ENCODE results near the gene OR51B6. TPM values are rescaled to one million over a fixed set of nuclear protein-coding genes. Genes with fewer than 3 reads are reported as not detected.
"Not testable (repeated sequence)": the region's sequence is repeated elsewhere in the genome, so short reads cannot be mapped to it uniquely, and the experiment has no call there.

OR51B6 gene
- total and polyA plus RNA-seq, 9 donors = not detected

DNA sequence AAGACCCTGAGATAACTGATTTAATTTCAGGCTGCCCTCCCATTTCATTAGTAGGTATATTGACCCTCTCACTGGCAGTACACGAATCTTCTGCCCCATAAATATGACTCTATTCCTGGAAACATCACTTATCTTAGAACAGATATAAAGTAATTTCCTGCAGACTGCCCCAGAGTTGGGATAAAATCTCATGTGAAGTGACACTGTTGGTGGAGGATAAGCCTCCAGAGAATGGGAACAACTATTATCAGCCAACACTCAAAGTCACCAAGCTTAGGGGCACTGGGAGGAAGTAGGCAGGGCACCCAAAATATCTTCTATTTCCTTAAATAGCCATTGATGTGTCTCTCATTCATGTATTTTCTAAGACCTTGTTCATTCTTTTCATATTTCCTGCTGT, 16.1 kb upstream of the OR51B6 start:
- H3K36me3 ChIP-seq = no peaks in the 10 kb centered on the region
- H3K27ac ChIP-seq = no peak overlapping the region
- TF ChIP-seq CTCF (IDR thresholded peaks at IDR 0.05) (no peak), POLR2A (IDR thresholded peaks at IDR 0.05) (no peak), EP300 (IDR thresholded peaks at IDR 0.05) (no peak)
- H3K27me3 ChIP-seq = no peaks in the 10 kb centered on the region
- no peak overlapping the region for H3K4me3 ChIP-seq
- no peak for DNase-seq
- 43 to 54% (median 46%) methylated on average over 1 of the region's 1 CpG for WGBS, 3 donors
- no peaks in the 10 kb centered on the region for H3K4me1 ChIP-seq (ENCODE audit: insufficient read depth)
- no peaks in the 10 kb centered on the region for H3K9me3 ChIP-seq
- intact Hi-C loops (cut with DNase I) = no loop called here

GRCh38 chr11:5336331-5336730, 15.0 kb upstream of the OR51B6 start:
- no peaks in the 10 kb centered on the region for H3K27me3 ChIP-seq
- H3K27ac ChIP-seq = no peak overlapping the region
- no peaks in the 10 kb centered on the region for H3K9me3 ChIP-seq
- no peak for DNase-seq
- H3K36me3 ChIP-seq = no peaks in the 10 kb centered on the region
- TF ChIP-seq EP300 (IDR thresholded peaks at IDR 0.05) (no peak), POLR2A (IDR thresholded peaks at IDR 0.05) (no peak), CTCF (IDR thresholded peaks at IDR 0.05) (no peak)
- intact Hi-C loops (cut with DNase I) = no loop called here
- H3K4me3 ChIP-seq = no peak overlapping the region
- no peaks in the 10 kb centered on the region for H3K4me1 ChIP-seq (ENCODE audit: insufficient read depth)

- H3K4me1 ChIP-seq (ENCODE audit: insufficient read depth); intact Hi-C loops (cut with DNase I); H3K27me3 ChIP-seq; H3K36me3 ChIP-seq; DNase-seq; H3K9me3 ChIP-seq; H3K27ac ChIP-seq; H3K4me3 ChIP-seq: not testable (repeated sequence)
- 76 to 80% (median 77%) methylated on average over 1 of the region's 1 CpG for WGBS, 3 donors
Measured at GRCh38 chr11:5337253-5337652, 14.1 kb upstream of the OR51B6 start.

GRCh38 chr11:5339771-5340322, 11.5 kb upstream of the OR51B6 start:
- no peak for DNase-seq
- Histone ChIP-seq H3K27ac (no peak overlapping the region), H3K4me1 (ENCODE audit: insufficient read depth) (no peaks in the 10 kb centered on the region), H3K27me3 (no peaks in the 10 kb centered on the region), H3K9me3 (no peaks in the 10 kb centered on the region), H3K36me3 (no peaks in the 10 kb centered on the region), H3K4me3 (no peak overlapping the region)
- intact Hi-C loops (cut with DNase I) = no loop called here
- 87 to 91% (median 90%) methylated on average over 1 of the region's 1 CpG for WGBS, 3 donors
- TF ChIP-seq POLR2A (IDR thresholded peaks at IDR 0.05) (no peak), CTCF (IDR thresholded peaks at IDR 0.05) (no peak), EP300 (IDR thresholded peaks at IDR 0.05) (no peak)

GRCh38 chr11:5343474-5344335, 7.6 kb upstream of the OR51B6 start, which contains the start of gene OR51B5:
Gene OR51B5 (minus strand): TSS chr11:5343524. CDS start chr11:5343524, 0 bp downstream.
- intact Hi-C loops (cut with DNase I) = no loop called here
- Histone ChIP-seq H3K4me1 (ENCODE audit: insufficient read depth) (no peaks in the 10 kb centered on the region), H3K27ac (no peak within 1 kb of the TSS), H3K4me3 (no peak within 1 kb of the TSS), H3K9me3 (no peaks in the 10 kb centered on the region), H3K27me3 (no peaks in the 10 kb centered on the region), H3K36me3 (no peaks in the 10 kb centered on the region)
- DNase-seq = no peak
- no peak for TF ChIP-seq POLR2A (IDR thresholded peaks at IDR 0.05)
- no peak for TF ChIP-seq CTCF (IDR thresholded peaks at IDR 0.05)
- TF ChIP-seq EP300 (IDR thresholded peaks at IDR 0.05) = no peak
- WGBS, 3 donors = 77 to 79% (median 79%) methylated on average over 6 of the region's 6 CpGs

Measured in ovary (tissue), 9 donors.